IPS-15b (cell line): Measurements from ENCODE around the gene TACR2.

Experiments used
- H3K27me3 ChIP-seq: one replicate; pipeline ENCODE4 v1.6.1; 2013; ENCODE audit warnings: low read length; ENCODE audit not compliant: control insufficient read depth, insufficient read depth
- H3K36me3 ChIP-seq: one replicate; pipeline ENCODE4 v1.6.1; 2013; ENCODE audit warnings: low read length; ENCODE audit not compliant: control insufficient read depth, insufficient read depth
- H3K4me1 ChIP-seq: one replicate; pipeline ENCODE4 v1.6.1; 2013; ENCODE audit warnings: mild to moderate bottlenecking, low read length; ENCODE audit not compliant: control insufficient read depth, insufficient read depth
- H3K4me3 ChIP-seq: one replicate; pipeline ENCODE4 v1.5.1; 2013; ENCODE audit warnings: low read depth, low read length
- H3K9ac ChIP-seq: one replicate; pipeline ENCODE4 v1.6.1; 2013; ENCODE audit warnings: low read depth, mild to moderate bottlenecking, low read length
- H3K9me3 ChIP-seq: one replicate; pipeline ENCODE4 v1.6.1; 2013; ENCODE audit warnings: mild to moderate bottlenecking, low read length; ENCODE audit not compliant: control insufficient read depth, insufficient read depth

TACR2 gene

GRCh38 chr10:69428165-69428564 lies 11.4 kb upstream of the TACR2 start:
- H3K27me3 ChIP-seq = no peaks in the 10 kb centered on the region
- no peaks in the 10 kb centered on the region for H3K9me3 ChIP-seq
- no peak overlapping the region for H3K9ac ChIP-seq
- no peak overlapping the region for H3K4me3 ChIP-seq
- H3K4me1 ChIP-seq = no peaks in the 10 kb centered on the region
- H3K36me3 ChIP-seq = no peaks in the 10 kb centered on the region

- H3K36me3 ChIP-seq = no peaks in the 10 kb centered on the region
- H3K9ac ChIP-seq = no peak overlapping the region
- no peak overlapping the region for H3K4me3 ChIP-seq
- H3K9me3 ChIP-seq = no peaks in the 10 kb centered on the region
- H3K27me3 ChIP-seq = no peaks in the 10 kb centered on the region
- no peaks in the 10 kb centered on the region for H3K4me1 ChIP-seq
These were observed 9.6 kb upstream of the TACR2 start for GRCh38 chr10:69426376-69426727.

GRCh38 chr10:69425511-69426298 lies 9.0 kb upstream of the TACR2 start:
- Histone ChIP-seq H3K36me3 (no peaks in the 10 kb centered on the region), H3K4me1 (no peaks in the 10 kb centered on the region), H3K9ac (no peak overlapping the region), H3K27me3 (no peaks in the 10 kb centered on the region), H3K9me3 (no peaks in the 10 kb centered on the region), H3K4me3 (no peak overlapping the region)

GRCh38 chr10:69425041-69425440 lies 8.3 kb upstream of the TACR2 start:
- Histone ChIP-seq H3K27me3 (no peaks in the 10 kb centered on the region), H3K4me3 (no peak overlapping the region), H3K9ac (no peak overlapping the region), H3K4me1 (no peaks in the 10 kb centered on the region), H3K36me3 (no peaks in the 10 kb centered on the region), H3K9me3 (no peaks in the 10 kb centered on the region)

- Histone ChIP-seq H3K27me3 (no peaks in the 10 kb centered on the region), H3K9ac (no peak overlapping the region), H3K4me3 (no peak overlapping the region), H3K9me3 (no peaks in the 10 kb centered on the region), H3K36me3 (no peaks in the 10 kb centered on the region), H3K4me1 (no peaks in the 10 kb centered on the region)
These were observed 6.0 kb upstream of the TACR2 start for GRCh38 chr10:69422676-69423075.

- no peaks in the 10 kb centered on the region for H3K27me3 ChIP-seq
- H3K4me3 ChIP-seq = no peak overlapping the region
- no peaks in the 10 kb centered on the region for H3K9me3 ChIP-seq
- H3K36me3 ChIP-seq = no peaks in the 10 kb centered on the region
- no peaks in the 10 kb centered on the region for H3K4me1 ChIP-seq
- H3K9ac ChIP-seq = no peak overlapping the region
These were observed 5.0 kb upstream of the TACR2 start for GRCh38 chr10:69421611-69422308.

GRCh38 chr10:69419744-69420126 lies 3.0 kb upstream of the TACR2 start:
- H3K4me3 ChIP-seq = no peak overlapping the region
- H3K9ac ChIP-seq = no peak overlapping the region
- H3K9me3 ChIP-seq = no peaks in the 10 kb centered on the region
- H3K27me3 ChIP-seq = no peaks in the 10 kb centered on the region
- H3K4me1 ChIP-seq = no peaks in the 10 kb centered on the region
- no peaks in the 10 kb centered on the region for H3K36me3 ChIP-seq

- Histone ChIP-seq H3K27me3 (no peaks in the 10 kb centered on the region), H3K36me3 (no peaks in the 10 kb centered on the region), H3K9ac (no peak overlapping the region), H3K4me1 (no peaks in the 10 kb centered on the region), H3K9me3 (no peaks in the 10 kb centered on the region), H3K4me3 (no peak overlapping the region)
These were observed 2.5 kb upstream of the TACR2 start for GRCh38 chr10:69419096-69419743.

- Histone ChIP-seq H3K36me3 (no peaks in the 10 kb centered on the region), H3K9me3 (no peaks in the 10 kb centered on the region), H3K4me3 (no peak overlapping the region), H3K9ac (no peak overlapping the region), H3K27me3 (no peaks in the 10 kb centered on the region), H3K4me1 (no peaks in the 10 kb centered on the region)
These were observed 1.5 kb upstream of the TACR2 start for GRCh38 chr10:69418052-69418752.

- H3K4me3 ChIP-seq = no peak overlapping the region
- H3K27me3 ChIP-seq = no peaks in the 10 kb centered on the region
- H3K4me1 ChIP-seq = no peaks in the 10 kb centered on the region
- no peak overlapping the region for H3K9ac ChIP-seq
- no peaks in the 10 kb centered on the region for H3K9me3 ChIP-seq
- no peaks in the 10 kb centered on the region for H3K36me3 ChIP-seq
These were observed 824 bp upstream of the TACR2 start for GRCh38 chr10:69417542-69417941.

- Histone ChIP-seq H3K27me3 (no peaks in the 10 kb centered on the region), H3K4me1 (no peaks in the 10 kb centered on the region), H3K9ac (no peak overlapping the region), H3K4me3 (no peak overlapping the region), H3K36me3 (no peaks in the 10 kb centered on the region), H3K9me3 (no peaks in the 10 kb centered on the region)
These were observed 767 bp downstream of the TACR2 start for GRCh38 chr10:69415951-69416350.
